Body of pancreas (tissue), 4 donors: ENCODE data around the gene DDX39A. TPM values are rescaled to one million over a fixed set of nuclear protein-coding genes. Genes with fewer than 3 reads are reported as not detected.
"Not testable (repeated sequence)": the region's sequence is repeated elsewhere in the genome, so short reads cannot be mapped to it uniquely, and the experiment has no call there.

Source experiments
- ATAC-seq: fragments of 150-250 bp; one replicate; pipeline ENCODE4 v1.9.1; 2016
- DNase-seq, 4 donors: peaks; one replicate each; pipeline ENCODE4 v3.0.0-alpha.2; 2019
- H3K27ac ChIP-seq, 4 donors: fragments of 200-600 bp; sonication (generic); 1 replicate in 3 of 4; 2 replicates in 1 of 4; pipeline versions ENCODE4 v1.5.1 to v1.6.1; 2016 to 2019; ENCODE audit warnings: mild to moderate bottlenecking in 1 of 4, mixed read lengths in 1 of 4, moderate library complexity in 1 of 4
- H3K27me3 ChIP-seq, 2 donors: fragments of 200-600 bp; sonication (generic); one replicate each; pipeline ENCODE4 v1.6.0; 2016; ENCODE audit warnings: mild to moderate bottlenecking in 1 of 2
- H3K36me3 ChIP-seq, 2 donors: fragments of 200-600 bp; sonication (generic); replicated peaks in 1 of 2; 2 replicates each; pipeline ENCODE4 v1.5.1; 2016; ENCODE audit warnings: low read depth in 2 of 2; ENCODE audit not compliant: insufficient read depth in 1 of 2
- H3K4me1 ChIP-seq: fragments of 200-600 bp; sonication (generic); one replicate; pipeline ENCODE4 v1.6.0; 2016
- H3K4me3 ChIP-seq, 2 donors: fragments of 200-600 bp; sonication (generic); 1 replicate in 1 of 2; 2 replicates in 1 of 2; pipeline ENCODE4 v1.5.1; 2016 to 2019
- H3K9me3 ChIP-seq, 3 donors: fragments of 200-600 bp; sonication (generic); 1 replicate in 2 of 3; 2 replicates in 1 of 3; pipeline ENCODE4 v1.5.1; 2016
- CTCF ChIP-seq, 7 experiments: fragments of 450-650 bp in 4 of 7; fragments of 200-600 bp in 3 of 7; sonication (generic) in 3 of 7; IDR thresholded peaks; one replicate each; pipeline ENCODE4 v1.5.1; 2016 to 2019; ENCODE audit warnings: antibody characterized with exemption in 7 of 7
- POLR2A ChIP-seq, 3 donors: fragments of 450-650 bp; IDR thresholded peaks; one replicate each; pipeline ENCODE4 v1.6.1; 2016; ENCODE audit warnings: antibody characterized with exemption in 3 of 3, mild to moderate bottlenecking in 2 of 3
- WGBS, 2 donors: methylation state at CpG; one replicate each; pipeline ENCODE4 v1.1.5; 2017; 5-methylcytosine and 5-hydroxymethylcytosine counted together
- intact Hi-C: fragments of 100-400 bp; cut with DNase I; formaldehyde crosslinking; loops from one replicate; pipeline ENCODE4 v1.15.1; 2023
- total RNA-seq, 2 donors: library from RNA; depleted of rRNA; stranded (reverse); fragments of >200 nt; gene quantifications; one replicate each; pipeline ENCODE4 v1.1.0, GENCODE V29; 2016

The DDX39A gene
- 10 to 100 TPM; 32.4 to 86.7 TPM for total RNA-seq

GRCh38 chr19:14419106-14419813 is at the start of gene DDX39A:
DDX39A (minus strand) TSS chr19:14419341; CDS start chr19:14413220, 6,121 bp downstream.
- H3K27ac ChIP-seq: peak within 1 kb of the TSS; percentile 67 to 93 (median 80)
- H3K4me3 ChIP-seq: peak within 1 kb of the TSS; percentile 61 to 94
- H3K9me3 ChIP-seq: no peaks in the 10 kb centered on the region
- H3K27me3 ChIP-seq: no peaks in the 10 kb centered on the region
- H3K4me1 ChIP-seq: peaks cover 25% of the 10 kb centered on the region
- H3K36me3 ChIP-seq: no peaks in the 10 kb centered on the region
- ATAC-seq (peak; percentile 99), DNase-seq (peak; percentile 97 to 99 (median 98))
- WGBS, 2 donors: 0 to 1% methylated on average over 49 to 53 of the region's 57 CpGs
- intact Hi-C loops: no loop called here
- peak in 2 of 7 experiments; percentile 4 to 11 for TF ChIP-seq CTCF (IDR thresholded peaks at IDR 0.05)
- peak in 2 of 3 donors; percentile 80 to 83 for TF ChIP-seq POLR2A (IDR thresholded peaks at IDR 0.05)

- peaks cover 0 to 25% of the 10 kb centered on the region in 2 donors for H3K36me3 ChIP-seq
These were observed 48.7 kb upstream of the DDX39A start for GRCh38 chr19:14467816-14468215.

GRCh38 chr19:14467391-14467790 is 48.2 kb upstream of the DDX39A start:
- WGBS, 2 donors: 85 to 89% methylated on average over 12 of the region's 12 CpGs
- intact Hi-C loops: no loop called here
- Histone ChIP-seq H3K9me3 (no peaks in the 10 kb centered on the region), H3K36me3 (peaks cover 0 to 27% of the 10 kb centered on the region in 2 donors), H3K4me3 (no peak overlapping the region), H3K4me1 (peaks cover 8% of the 10 kb centered on the region), H3K27me3 (peaks cover 0 to under 1% of the 10 kb centered on the region in 2 donors), H3K27ac (no peak overlapping the region)
- TF ChIP-seq CTCF (IDR thresholded peaks at IDR 0.05) (no peak), POLR2A (IDR thresholded peaks at IDR 0.05) (no peak)
- ATAC-seq: no peak
- no peak for DNase-seq

More at GRCh38 chr19:14467816-14468215, 48.7 kb upstream of the DDX39A start:
- H3K27me3 ChIP-seq: peaks cover 0 to 5% of the 10 kb centered on the region in 2 donors
- 81 to 87% methylated on average over 5 to 9 of the region's 9 CpGs for WGBS, 2 donors
- no peak for TF ChIP-seq POLR2A (IDR thresholded peaks at IDR 0.05)
- TF ChIP-seq CTCF (IDR thresholded peaks at IDR 0.05): no peak
- no peak overlapping the region for H3K27ac ChIP-seq
- no peaks in the 10 kb centered on the region for H3K9me3 ChIP-seq
- ATAC-seq (no peak), DNase-seq (no peak)
- H3K4me3 ChIP-seq: no peak overlapping the region
- intact Hi-C loops: no loop called here
- H3K4me1 ChIP-seq: peaks cover 12% of the 10 kb centered on the region

- 94 to 96% methylated on average over 12 to 13 of the region's 21 CpGs for WGBS, 2 donors
- no peak for DNase-seq
- Histone ChIP-seq H3K27ac (no peak overlapping the region), H3K36me3 (peaks cover 0 to 23% of the 10 kb centered on the region in 2 donors), H3K4me1 (no peaks in the 10 kb centered on the region), H3K9me3 (no peaks in the 10 kb centered on the region), H3K4me3 (no peak overlapping the region), H3K27me3 (no peaks in the 10 kb centered on the region)
- TF ChIP-seq POLR2A (IDR thresholded peaks at IDR 0.05) (no peak), CTCF (IDR thresholded peaks at IDR 0.05) (no peak)
- intact Hi-C loops: no loop called here
- ATAC-seq: no peak
These were observed 44.6 kb upstream of the DDX39A start for GRCh38 chr19:14463747-14464146.

GRCh38 chr19:14462401-14462800 is 43.3 kb upstream of the DDX39A start:
- ATAC-seq, H3K4me3 ChIP-seq, H3K27ac ChIP-seq, DNase-seq, intact Hi-C loops, H3K4me1 ChIP-seq, H3K27me3 ChIP-seq, H3K9me3 ChIP-seq: not testable (repeated sequence)
- peaks cover 0 to 24% of the 10 kb centered on the region in 2 donors for H3K36me3 ChIP-seq
- 90 to 95% methylated on average over 7 of the region's 7 CpGs for WGBS, 2 donors
